ENCODE results near the gene FOXO3.

- TF ChIP-seq CTCF (IDR thresholded peaks at IDR 0.05), result no peak
- no peak for TF ChIP-seq POLR2A (IDR thresholded peaks at IDR 0.05)
- TF ChIP-seq POLR2AphosphoS5 (IDR thresholded peaks at IDR 0.05), result no peak
These were observed 126.2 kb downstream of the FOXO3 start for GRCh38 chr6:108686896-108687295.

Data from breast epithelium (tissue), 3 donors.